Measurements from ENCODE around the gene SWT1.
A peak's percentile ranks its signal among the peaks of the same experiment; 100 is the strongest.

The SWT1 gene

GRCh38 chr1:185156854-185157598 lies at the start of gene SWT1, which contains the start of gene TRMT1L:
TSS of gene SWT1 (plus strand) at chr1:185157167. CDS start at chr1:185160842, 3,675 bp downstream.
TSS of gene TRMT1L (minus strand) at chr1:185156953. CDS start at chr1:185156712, 241 bp downstream.
- peak; percentile 98 to 99 for DNase-seq

- no peak for DNase-seq
These were observed 48.6 kb upstream of the SWT1 start for GRCh38 chr1:185108321-185108720.

- DNase-seq: no peak
These were observed 46.8 kb upstream of the SWT1 start for GRCh38 chr1:185110145-185110544.

- no peak for DNase-seq
These were observed 45.1 kb upstream of the SWT1 start for GRCh38 chr1:185111873-185112272.

GRCh38 chr1:185112356-185112755 lies 44.6 kb upstream of the SWT1 start:
- no peak for DNase-seq

GRCh38 chr1:185129708-185130107 lies 27.3 kb upstream of the SWT1 start:
- DNase-seq: no peak

GRCh38 chr1:185132534-185132933 lies 24.4 kb upstream of the SWT1 start:
- no peak for DNase-seq

GRCh38 chr1:185137896-185138545 lies 18.9 kb upstream of the SWT1 start:
- DNase-seq: no peak

- DNase-seq: no peak
These were observed 17.7 kb upstream of the SWT1 start for GRCh38 chr1:185139246-185139645.

- DNase-seq: no peak
These were observed 12.7 kb upstream of the SWT1 start for GRCh38 chr1:185144233-185144632.

GRCh38 chr1:185151215-185151614 lies 5.8 kb upstream of the SWT1 start:
- no peak for DNase-seq

- DNase-seq: no peak
These were observed 4.7 kb upstream of the SWT1 start for GRCh38 chr1:185152187-185152767.

GRCh38 chr1:185154912-185155513 lies 2.0 kb upstream of the SWT1 start:
- DNase-seq: no peak

- DNase-seq: no peak
These were observed 1.2 kb upstream of the SWT1 start for GRCh38 chr1:185155600-185156287.

- DNase-seq: peak in 1 of 2 experiments; percentile 71
These were observed 596 bp upstream of the SWT1 start for GRCh38 chr1:185156288-185156853.

GRCh38 chr1:185157599-185158412 lies 839 bp downstream of the SWT1 start:
- DNase-seq: no peak

- peak in 1 of 2 experiments; percentile 5 for DNase-seq
These were observed 1.8 kb downstream of the SWT1 start for GRCh38 chr1:185158800-185159199.

GRCh38 chr1:185159966-185160365 lies 3.0 kb downstream of the SWT1 start:
- DNase-seq: no peak

GRCh38 chr1:185162491-185162890 lies 5.5 kb downstream of the SWT1 start:
- no peak for DNase-seq

GRCh38 chr1:185166106-185166505 lies 9.1 kb downstream of the SWT1 start:
- no peak for DNase-seq

- peak; percentile 46 to 54 for DNase-seq
These were observed 13.4 kb downstream of the SWT1 start for GRCh38 chr1:185170291-185170848.
